NCI-H2196 (cell line): ENCODE measurements around the gene DLL4.
"Not testable (repeated sequence)": the region's sequence is repeated elsewhere in the genome, so short reads cannot be mapped to it uniquely, and the experiment has no call there.

Source experiments
- DNase-seq: peaks from one replicate; lab custom pipeline; 2025; ENCODE audit not compliant: unreplicated experiment; lab: John Stamatoyannopoulos, UW

The DLL4 gene

GRCh38 chr15:40940296-40940801 is 11.2 kb downstream of the DLL4 start:
- no peak for DNase-seq

- no peak for DNase-seq
These were observed 12.0 kb downstream of the DLL4 start for GRCh38 chr15:40941068-40941527.

GRCh38 chr15:40941528-40942336 is 12.6 kb downstream of the DLL4 start:
- peak; percentile 73 for DNase-seq

GRCh38 chr15:40942337-40942854 is 13.3 kb downstream of the DLL4 start:
- no peak for DNase-seq

GRCh38 chr15:40942878-40943277 is 13.7 kb downstream of the DLL4 start:
- no peak for DNase-seq

- no peak for DNase-seq
These were observed 14.7 kb downstream of the DLL4 start for GRCh38 chr15:40943764-40944365.

GRCh38 chr15:40944510-40945296 is 15.6 kb downstream of the DLL4 start:
- no peak for DNase-seq

- no peak for DNase-seq
These were observed 19.8 kb downstream of the DLL4 start for GRCh38 chr15:40948706-40949473.

- DNase-seq: no peak
These were observed 20.6 kb downstream of the DLL4 start for GRCh38 chr15:40949756-40950207.

- no peak for DNase-seq
These were observed 22.6 kb downstream of the DLL4 start for GRCh38 chr15:40951764-40952163.

GRCh38 chr15:40952301-40952900 is 23.3 kb downstream of the DLL4 start:
- no peak for DNase-seq

GRCh38 chr15:40952901-40953712 is 24.0 kb downstream of the DLL4 start, which contains the start of gene CHAC1:
Gene CHAC1 (plus strand): TSS chr15:40953471. CDS start chr15:40953584, 113 bp downstream.
- peak; percentile 89 for DNase-seq

- no peak for DNase-seq
These were observed 24.6 kb downstream of the DLL4 start for GRCh38 chr15:40953713-40954074.

GRCh38 chr15:40954158-40954848 is 25.2 kb downstream of the DLL4 start:
- not testable (repeated sequence) for DNase-seq

- DNase-seq: no peak
These were observed 26.2 kb downstream of the DLL4 start for GRCh38 chr15:40955141-40955903.

- no peak for DNase-seq
These were observed 26.9 kb downstream of the DLL4 start for GRCh38 chr15:40955930-40956540.

- no peak for DNase-seq
These were observed 27.4 kb downstream of the DLL4 start for GRCh38 chr15:40956541-40956982.
